K562 (cell line): ENCODE measurements around the gene NUDT12. TPM values are rescaled to one million over a fixed set of nuclear protein-coding genes. Genes with fewer than 3 reads are reported as not detected.

Source experiments
- ATAC-seq: fragments of 200-7000 bp; cut with Tn5 transposase; 3 replicates; pipeline ENCODE4 v1.9.1; 2020; ENCODE audit warnings: moderate library complexity
- BruUV-seq: library from RNA; stranded (reverse); fragments of 400-500 nt; replicated peaks from 2 replicates; lab custom pipeline; 2021; lab: Mats Ljungman, UMichigan
- CTCF ChIA-PET: fragments of 300-600 bp; formaldehyde crosslinking; extraction: SDS; loops from one replicate; lab custom pipeline; 2021; ENCODE audit warnings: low intra/inter-chr PET ratio; lab: Yijun Ruan, JAX
- POLR2A ChIA-PET: fragments of 300-600, 350-650 bp; sonication (Branson Sonifier 250); formaldehyde crosslinking; extraction: SDS; loops from one replicate; lab custom pipeline; 2021; ENCODE audit warnings: antibody characterized with exemption, inconsistent platforms; lab: Yijun Ruan, JAX
- DNase-seq, 4 experiments: peaks; one replicate each; pipeline versions ENCODE4 v3.0.0 to v3.0.0-alpha.2; 2011 to 2018; ENCODE audit warnings: low spot score in 3 of 4, mixed read lengths in 3 of 4; ENCODE audit errors: extremely low read depth in 1 of 4
- FAIRE-seq: peaks from 2 replicates; lab custom pipeline; 2011; peaks lifted over from hg19 to GRCh38; lab: Jason Lieb, UNC
- H2AFZ ChIP-seq: 2 replicates; pipeline ENCODE4 v1.6.0; 2011; ENCODE audit warnings: low read depth, low read length, control low read depth, inconsistent platforms
- H3K27ac ChIP-seq: fragments of 200-600 bp; 3 replicates; pipeline ENCODE4 v1.8.0; 2011; ENCODE audit warnings: low read depth, mild to moderate bottlenecking, control low read depth, inconsistent platforms, low read length, moderate library complexity, mixed read lengths; ENCODE audit errors: extremely low read depth
- H3K27me3 ChIP-seq, 2 experiments: fragments of 300-600 bp in 1 of 2; 2 replicates in 1 of 2; 3 replicates in 1 of 2; pipeline versions ENCODE4 v1.6.0 to v1.8.0; 2011; ENCODE audit warnings: inconsistent platforms in 2 of 2, low read length in 2 of 2, mild to moderate bottlenecking in 1 of 2, mixed read lengths in 1 of 2, moderate library complexity in 1 of 2; ENCODE audit not compliant: control insufficient read depth in 2 of 2, insufficient read depth in 2 of 2
- H3K36me3 ChIP-seq: fragments of 300-600 bp; 3 replicates; pipeline ENCODE4 v1.8.0; 2011; ENCODE audit warnings: mild to moderate bottlenecking, low read length, inconsistent platforms; ENCODE audit not compliant: control insufficient read depth, insufficient read depth
- H3K4me1 ChIP-seq, 2 experiments: fragments of 200-600 bp in 1 of 2; replicated peaks in 1 of 2; 2 replicates in 1 of 2; 3 replicates in 1 of 2; pipeline versions ENCODE4 v1.5.1 to v1.8.0; 2011; ENCODE audit warnings: inconsistent platforms in 2 of 2, low read length in 2 of 2, mild to moderate bottlenecking in 1 of 2, mixed read lengths in 1 of 2, moderate library complexity in 1 of 2; ENCODE audit not compliant: control insufficient read depth in 2 of 2, insufficient read depth in 2 of 2
- H3K4me2 ChIP-seq: 2 replicates; pipeline ENCODE4 v1.6.1; 2011; ENCODE audit warnings: low read length, control low read depth, inconsistent platforms, mixed read lengths; ENCODE audit not compliant: insufficient read depth
- H3K4me3 ChIP-seq: fragments of 200-600 bp; sonication (generic), shearing (Covaris generic); 2 replicates; pipeline ENCODE4 v1.5.1; 2016; ENCODE audit warnings: control low read depth, inconsistent platforms
- H3K79me2 ChIP-seq: fragments of 200-600 bp; 3 replicates; pipeline ENCODE4 v1.8.0; 2011; ENCODE audit warnings: low read length, inconsistent platforms; ENCODE audit not compliant: control insufficient read depth, insufficient read depth
- H3K9ac ChIP-seq, 2 experiments: 2 replicates each; pipeline versions ENCODE4 v1.6.0 to v1.6.1; 2011; ENCODE audit warnings: low read depth in 2 of 2, low read length in 2 of 2, control low read depth in 1 of 2, inconsistent platforms in 1 of 2, mild to moderate bottlenecking in 1 of 2, mixed read lengths in 1 of 2; ENCODE audit not compliant: insufficient read depth in 1 of 2
- H3K9me1 ChIP-seq: one replicate; pipeline ENCODE4 v1.6.0; 2011; ENCODE audit warnings: inconsistent platforms, mild to moderate bottlenecking, low read length, moderate library complexity; ENCODE audit not compliant: control insufficient read depth, insufficient read depth
- H3K9me3 ChIP-seq: replicated peaks from 2 replicates; pipeline ENCODE4 v1.5.1; 2011; ENCODE audit warnings: low read depth, low read length, inconsistent platforms; ENCODE audit not compliant: control insufficient read depth, insufficient read depth
- H4K20me1 ChIP-seq: replicated peaks from 2 replicates; pipeline ENCODE4 v1.6.1; 2011; ENCODE audit warnings: low read length, inconsistent platforms, mixed read lengths; ENCODE audit not compliant: control insufficient read depth, insufficient read depth
- BMI1 ChIP-seq: fragments of 150-350 bp; IDR thresholded peaks from 2 replicates; pipeline ENCODE4 v1.6.1; 2014; ENCODE audit warnings: low read length
- DACH1 ChIP-seq: fragments of 450-650 bp; IDR thresholded peaks from 2 replicates; pipeline ENCODE4 v1.6.1; 2018; ENCODE audit not compliant: partially characterized antibody
- RBM15 ChIP-seq: fragments of 200-400 bp; formaldehyde crosslinking; IDR thresholded peaks from 2 replicates; pipeline ENCODE4 v1.6.1; 2018; ENCODE audit warnings: mild to moderate bottlenecking, low read length, moderate library complexity; ENCODE audit not compliant: insufficient read depth
- RUNX1 ChIP-seq: sonication (generic); IDR thresholded peaks from 2 replicates; pipeline ENCODE4 v1.6.1; 2016; ENCODE audit warnings: antibody characterized with exemption, low read depth
- STAT5B ChIP-seq: fragments of 250-450 bp; sonication (Bioruptor Pico); IDR thresholded peaks from 2 replicates; pipeline ENCODE4 v1.8.0; 2021; ENCODE audit warnings: mild to moderate bottlenecking, inconsistent platforms
- ZEB2 ChIP-seq: fragments of 450-650 bp; IDR thresholded peaks from 2 replicates; pipeline ENCODE4 v1.6.1; 2016
- ZKSCAN1 ChIP-seq: fragments of 150-350 bp; IDR thresholded peaks from 2 replicates; pipeline ENCODE4 v1.6.1; 2016; ENCODE audit warnings: low read depth, low read length
- ZNF780A ChIP-seq: fragments of 250-450 bp; sonication (Bioruptor Pico); IDR thresholded peaks from 2 replicates; pipeline ENCODE4 v1.5.0; 2021; ENCODE audit warnings: mild to moderate bottlenecking
- WGBS: fragments of 100-300 bp; shearing (Covaris generic); methylation state at CpG from one replicate; pipeline ENCODE4 v1.1.6; 2016; ENCODE audit warnings: low coverage, mixed read lengths; ENCODE audit not compliant: insufficient coverage; ENCODE audit errors: missing lambda C conversion rate; 5-methylcytosine and 5-hydroxymethylcytosine counted together
- in situ Hi-C: fragments of 300-500 bp; cut with MboI; formaldehyde crosslinking; loops from 4 replicates; pipeline ENCODE4 v1.15.0; 2018; ENCODE audit warnings: inconsistent platforms, mixed read lengths
- intact Hi-C: fragments of 100-400 bp; cut with micrococcal nuclease; formaldehyde crosslinking; loops from 2 replicates; pipeline ENCODE4 v1.14.2; 2022
- polyA plus RNA-seq, 8 experiments: library from polyadenylated mRNA; depleted of rRNA in 4 of 8; stranded (reverse) in 5 of 8; unstranded in 3 of 8; fragments of >200 nt; fragmentation: Nextera tagmentation in 2 of 8; fragmentation: Illumina TruSeq in 1 of 8; extraction: Ambion mirVana in 2 of 8; extraction: Trizol in 1 of 8; gene quantifications; 2 replicates each; pipeline versions ENCODE4 v1.2.1 to v1.2.3, GENCODE V29; 2011 to 2014; ENCODE audit warnings: inconsistent platforms in 1 of 8, missing spikeins in 1 of 8
- total RNA-seq, 7 experiments: library from RNA; depleted of rRNA in 6 of 7; stranded (reverse); fragments of >200 nt in 6 of 7; fragmentation: Illumina TruSeq in 2 of 7; extraction: Trizol in 2 of 7; gene quantifications; 2 replicates each; pipeline versions ENCODE4 v1.2.1 to v1.2.3, GENCODE V29; 2011 to 2021; ENCODE audit warnings: low replicate concordance in 1 of 7

NUDT12 gene
- total and polyA plus RNA-seq, 9 of the 15 experiments (the other 6 are each of a cell fraction or from before 2014, with no cell fraction given): 10.9 to 27.2 (median 18.5) TPM

- no peak for TF ChIP-seq STAT5B (CRISPR knock-in tag)
- TF ChIP-seq BMI1: no peak
- no peak for TF ChIP-seq RUNX1
- TF ChIP-seq ZKSCAN1: no peak
These were observed 9.9 kb upstream of the NUDT12 start (continued) for GRCh38 chr5:103572454-103572853.

- H2AFZ ChIP-seq: no peak overlapping the region
- FAIRE-seq (no peak), DNase-seq (no peak), ATAC-seq (no peak)
- H3K9ac ChIP-seq: no peak overlapping the region
- ChIA-PET POLR2A (no interaction called here), CTCF (no interaction called here)
- 14% methylated on average over 13 of the region's 13 CpGs for WGBS
- H4K20me1 ChIP-seq: no peaks in the 10 kb centered on the region
- no peak overlapping the region for H3K4me3 ChIP-seq
- H3K9me3 ChIP-seq: no peaks in the 10 kb centered on the region
- no peaks in the 10 kb centered on the region for H3K36me3 ChIP-seq
- H3K27ac ChIP-seq: no peak overlapping the region
- no peaks in the 10 kb centered on the region for H3K79me2 ChIP-seq
- no peaks in the 10 kb centered on the region for H3K4me1 ChIP-seq
- no peaks in the 10 kb centered on the region for H3K9me1 ChIP-seq
- BruUV-seq: no TSS peak
- TF ChIP-seq RBM15 (no peak), ZNF780A (CRISPR knock-in tag) (no peak), DACH1 (no peak), ZEB2 (no peak)
- H3K4me2 ChIP-seq: no peak overlapping the region
- in situ Hi-C loops (no loop called here), intact Hi-C loops (no loop called here)
- H3K27me3 ChIP-seq: peaks cover 8 to 20% of the 10 kb centered on the region in 2 experiments; a peak in 4 of 5 replicates
These were observed 9.1 kb upstream of the NUDT12 start for GRCh38 chr5:103571730-103572129.
